Measurements from ENCODE around the gene ZC3H14.

DNA sequence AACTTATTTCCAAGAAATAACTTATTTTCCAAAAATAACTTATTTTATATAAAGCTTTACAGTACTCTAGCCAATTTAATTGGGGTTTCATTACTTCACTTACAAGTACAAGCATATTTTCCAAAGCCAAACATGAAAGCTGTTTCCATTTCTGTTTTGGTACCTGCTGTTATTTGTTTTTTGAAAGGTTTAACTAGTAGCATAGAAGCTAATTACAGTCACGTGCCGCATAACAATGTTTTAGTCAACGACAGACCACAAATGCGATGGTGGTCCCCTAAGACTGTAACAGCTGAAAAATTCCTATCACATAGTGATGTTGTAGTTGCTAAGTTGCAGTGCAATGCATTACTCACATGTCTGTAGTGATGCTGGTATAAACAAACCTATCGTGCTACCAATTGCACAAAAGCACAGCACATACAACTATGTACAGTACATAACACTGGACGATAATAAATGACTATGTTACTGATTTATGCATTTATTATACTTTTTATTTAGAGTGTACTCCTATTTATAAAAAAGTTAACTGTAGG, 29.7 kb upstream of the ZC3H14 start:
- TF ChIP-seq, protein P1, sequence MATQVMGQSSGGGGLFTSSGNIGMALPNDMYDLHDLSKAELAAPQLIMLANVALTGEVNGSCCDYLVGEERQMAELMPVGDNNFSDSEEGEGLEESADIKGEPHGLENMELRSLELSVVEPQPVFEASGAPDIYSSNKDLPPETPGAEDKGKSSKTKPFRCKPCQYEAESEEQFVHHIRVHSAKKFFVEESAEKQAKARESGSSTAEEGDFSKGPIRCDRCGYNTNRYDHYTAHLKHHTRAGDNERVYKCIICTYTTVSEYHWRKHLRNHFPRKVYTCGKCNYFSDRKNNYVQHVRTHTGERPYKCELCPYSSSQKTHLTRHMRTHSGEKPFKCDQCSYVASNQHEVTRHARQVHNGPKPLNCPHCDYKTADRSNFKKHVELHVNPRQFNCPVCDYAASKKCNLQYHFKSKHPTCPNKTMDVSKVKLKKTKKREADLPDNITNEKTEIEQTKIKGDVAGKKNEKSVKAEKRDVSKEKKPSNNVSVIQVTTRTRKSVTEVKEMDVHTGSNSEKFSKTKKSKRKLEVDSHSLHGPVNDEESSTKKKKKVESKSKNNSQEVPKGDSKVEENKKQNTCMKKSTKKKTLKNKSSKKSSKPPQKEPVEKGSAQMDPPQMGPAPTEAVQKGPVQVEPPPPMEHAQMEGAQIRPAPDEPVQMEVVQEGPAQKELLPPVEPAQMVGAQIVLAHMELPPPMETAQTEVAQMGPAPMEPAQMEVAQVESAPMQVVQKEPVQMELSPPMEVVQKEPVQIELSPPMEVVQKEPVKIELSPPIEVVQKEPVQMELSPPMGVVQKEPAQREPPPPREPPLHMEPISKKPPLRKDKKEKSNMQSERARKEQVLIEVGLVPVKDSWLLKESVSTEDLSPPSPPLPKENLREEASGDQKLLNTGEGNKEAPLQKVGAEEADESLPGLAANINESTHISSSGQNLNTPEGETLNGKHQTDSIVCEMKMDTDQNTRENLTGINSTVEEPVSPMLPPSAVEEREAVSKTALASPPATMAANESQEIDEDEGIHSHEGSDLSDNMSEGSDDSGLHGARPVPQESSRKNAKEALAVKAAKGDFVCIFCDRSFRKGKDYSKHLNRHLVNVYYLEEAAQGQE (IDR thresholded peaks at IDR 0.05; ENCODE audit: insufficient read depth in 1 of 2, low read depth in 2 of 2, low read length in 2 of 2): no peak
- no peak for TF ChIP-seq TAF1 (IDR thresholded peaks at IDR 0.05; ENCODE audit: borderline replicate concordance, insufficient read depth, low read length)
- no peak for TF ChIP-seq FOXP2 (optimal IDR thresholded peaks at IDR 0.05; ENCODE audit: borderline replicate concordance, extremely low read depth, extremely low read length, insufficient read depth)
